Fibroblast of skin of right biceps (primary cell): Measurements from ENCODE around the gene ARHGAP45.
A peak's percentile ranks its signal among the peaks of the same experiment; 100 is the strongest.

ENCODE experiments used
- DNase-seq: peaks from one replicate; pipeline ENCODE4 v3.0.0-alpha.2; 2013

The ARHGAP45 gene

GRCh38 chr19:1054102-1055027 is 12.6 kb upstream of the ARHGAP45 start:
- no peak for DNase-seq

- no peak for DNase-seq
Observed at GRCh38 chr19:1055028-1055425, 11.9 kb upstream of the ARHGAP45 start.

- no peak for DNase-seq
Observed at GRCh38 chr19:1055886-1056620, 10.9 kb upstream of the ARHGAP45 start.

GRCh38 chr19:1057176-1057855 is 9.7 kb upstream of the ARHGAP45 start:
- DNase-seq, result peak; percentile 57

GRCh38 chr19:1058112-1058511 is 8.9 kb upstream of the ARHGAP45 start:
- DNase-seq, result no peak

GRCh38 chr19:1060689-1061088 is 6.3 kb upstream of the ARHGAP45 start:
- DNase-seq, result no peak

GRCh38 chr19:1061987-1062386 is 5.0 kb upstream of the ARHGAP45 start:
- DNase-seq, result no peak

- no peak for DNase-seq
Observed at GRCh38 chr19:1062387-1063029, 4.5 kb upstream of the ARHGAP45 start.

- no peak for DNase-seq
Observed at GRCh38 chr19:1063030-1063908, 3.7 kb upstream of the ARHGAP45 start.

- DNase-seq, result no peak
Observed at GRCh38 chr19:1063909-1064660, 2.9 kb upstream of the ARHGAP45 start.

- DNase-seq, result peak; percentile 58
Observed at GRCh38 chr19:1064661-1065605, 2.0 kb upstream of the ARHGAP45 start.

GRCh38 chr19:1065606-1066109 is 1.3 kb upstream of the ARHGAP45 start:
- DNase-seq, result no peak

- no peak for DNase-seq
Observed at GRCh38 chr19:1066251-1066747, 668 bp upstream of the ARHGAP45 start.

GRCh38 chr19:1067341-1067957 is 482 bp downstream of the ARHGAP45 start:
- DNase-seq, result no peak

GRCh38 chr19:1068009-1069001 is 1.3 kb downstream of the ARHGAP45 start:
- no peak for DNase-seq

- no peak for DNase-seq
Observed at GRCh38 chr19:1069009-1069779, 2.2 kb downstream of the ARHGAP45 start.

- DNase-seq, result no peak
Observed at GRCh38 chr19:1070576-1070930, 3.6 kb downstream of the ARHGAP45 start.
